Activated CD8-positive, alpha-beta T cell treated with anti-CD3 and anti-CD28 coated beads, Interleukin-2, amount 10 ng/mL, durations not matched to agents 7 days and 5 days (primary cell): Measurements from ENCODE around the gene LCN10. TPM values are rescaled to one million over a fixed set of nuclear protein-coding genes. Genes with fewer than 3 reads are reported as not detected.

ENCODE experiments used
- ATAC-seq: fragments of 150-1000 bp; cut with Tn5 transposase; one replicate; pipeline ENCODE4 v1.10.0; 2021; ENCODE audit warnings: moderate library complexity
- CTCF ChIA-PET: fragments of 350-600 bp; sonication (Branson Sonifier 250); formaldehyde crosslinking; loops from one replicate; lab custom pipeline; 2021; ENCODE audit warnings: antibody characterized with exemption; lab: Charles Lee
- POLR2A ChIA-PET: fragments of 350-600 bp; sonication (Branson Sonifier 250); formaldehyde crosslinking; loops from one replicate; lab custom pipeline; 2021; ENCODE audit warnings: antibody characterized with exemption; lab: Charles Lee
- DNase-seq: peaks from one replicate; pipeline ENCODE4 v3.0.0-alpha.2; 2020
- H3K27ac Mint-ChIP-seq: one replicate; pipeline ENCODE4 v1.8.0; 2021; ENCODE audit warnings: mild to moderate bottlenecking, mixed read lengths
- H3K27me3 Mint-ChIP-seq: one replicate; pipeline ENCODE4 v1.8.0; 2021; ENCODE audit warnings: low read depth, mixed read lengths
- H3K36me3 Mint-ChIP-seq: one replicate; pipeline ENCODE4 v1.8.0; 2021; ENCODE audit warnings: low read depth, mixed read lengths
- H3K4me1 Mint-ChIP-seq: one replicate; pipeline ENCODE4 v1.8.0; 2021; ENCODE audit warnings: low read depth, mixed read lengths
- H3K4me3 Mint-ChIP-seq: one replicate; pipeline ENCODE4 v1.8.0; 2021; ENCODE audit warnings: mild to moderate bottlenecking, mixed read lengths
- H3K9me3 Mint-ChIP-seq: one replicate; pipeline ENCODE4 v1.8.0; 2022; ENCODE audit warnings: mixed read lengths; ENCODE audit not compliant: insufficient read depth
- microRNA-seq: library from miRNA; unstranded; fragments of <30 nt; microRNA quantifications from one replicate; pipeline ENCODE4 v1.2.0, GENCODE V29; 2022
- total RNA-seq, 2 experiments: library from RNA; stranded (reverse); gene quantifications; one replicate each; pipeline ENCODE4 v1.2.3, GENCODE V29; 2021

The LCN10 gene
- total RNA-seq, 2 experiments from 2014 or later: 1.8 to 2.4 TPM

DNA sequence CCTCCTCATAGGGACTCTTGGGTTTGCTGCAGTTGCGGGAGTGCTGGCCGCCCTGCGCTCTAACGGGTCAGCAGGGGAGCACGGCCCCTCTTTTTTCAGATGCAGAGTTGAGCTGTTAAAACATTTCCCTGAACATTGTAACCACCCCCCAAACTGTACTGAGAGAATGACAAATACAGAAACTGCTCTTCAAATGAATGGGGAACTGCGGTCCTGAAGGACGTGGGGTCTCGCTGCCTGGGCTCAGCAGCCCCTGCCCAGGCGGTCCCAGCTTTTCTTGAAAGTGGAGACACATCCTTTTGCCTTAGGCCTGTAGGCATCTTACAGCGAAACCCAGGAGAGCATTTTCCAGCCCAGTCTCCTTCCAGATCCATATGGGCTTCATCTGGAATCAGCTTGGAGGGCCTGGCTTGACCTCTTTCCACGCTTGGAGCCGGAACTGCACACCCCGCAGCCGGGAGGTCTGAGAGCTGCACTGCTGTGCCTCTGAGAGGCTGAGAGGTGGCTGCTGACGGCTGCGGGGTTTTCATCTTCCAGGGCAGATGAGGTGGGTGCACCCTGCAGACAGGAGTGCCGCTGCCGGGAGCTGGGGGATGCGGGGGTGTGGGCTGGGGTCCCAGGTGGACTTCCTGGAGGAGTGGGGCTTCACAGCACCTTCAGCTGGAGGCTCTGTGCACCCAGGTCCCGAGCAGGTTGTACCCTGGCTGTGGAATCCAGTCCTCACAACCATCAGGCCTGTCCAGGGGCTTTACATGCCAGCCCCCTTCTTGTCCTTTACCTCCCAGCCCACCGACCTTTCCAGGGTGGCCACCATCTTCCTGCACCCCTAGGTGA, 54.2 kb downstream of the LCN10 start:
- H3K27ac Mint-ChIP-seq: no peak overlapping the region
- no peak for ATAC-seq
- CTCF ChIA-PET: interaction anchor here (1.0 to 4.0 kb wide), 2 partner anchors 8 to 17 kb away, joined by 3 to 19 read pairs; no protein-coding TSS in a partner anchor

More for the DNA sequence above, 54.2 kb downstream of the LCN10 start:
- Mint-ChIP-seq H3K4me3 (peak overlapping the region; percentile 40), H3K27me3 (peaks cover 6% of the 10 kb centered on the region), H3K4me1 (peaks cover 13% of the 10 kb centered on the region), H3K36me3 (no peaks in the 10 kb centered on the region), H3K9me3 (no peaks in the 10 kb centered on the region)
- DNase-seq: no peak
- POLR2A ChIA-PET: interaction anchor here (0.5 to 1.1 kb wide), 3 partner anchors 9 to 54 kb away, joined by 3 to 4 read pairs (median 4); no protein-coding TSS in a partner anchor

Small RNA genes within 50 kb of the gene (microRNA-seq; reads per million reads assigned to microRNA genes)
- gene MIR6722: not detected

Other genes starting within 250 kb of the LCN10 start
- gene NOTCH1, start 196.9 kb downstream of the LCN10 start, total RNA-seq: 10 to 100 TPM; 86.6 to 94.1 TPM
- 1 to 10 TPM; 1.9 TPM for gene EGFL7, start 80.0 kb downstream of the LCN10 start, total RNA-seq
- gene AGPAT2, start 55.5 kb downstream of the LCN10 start, total RNA-seq: 10 to 100 TPM; 32.7 to 33.7 TPM
- gene DIPK1B, start 30.4 kb downstream of the LCN10 start, total RNA-seq: under 1 TPM in 1 of 2 experiments, not detected in 1; 0.16 TPM
- not detected for gene LCN6, start 5.6 kb upstream of the LCN10 start, total RNA-seq
- not detected for gene LCN8, start 15.3 kb upstream of the LCN10 start, total RNA-seq
- not detected for gene LCN15, start 21.6 kb upstream of the LCN10 start, total RNA-seq
- 10 to 100 TPM; 39.9 to 43.2 TPM for gene TMEM141, start 48.4 kb upstream of the LCN10 start, total RNA-seq
- under 1 TPM; 0.26 to 0.44 TPM for gene CCDC183, start 53.4 kb upstream of the LCN10 start, total RNA-seq
- gene RABL6, start 65.0 kb upstream of the LCN10 start, total RNA-seq: 100 to 1,000 TPM; 117 to 118 TPM
- gene AJM1, start 99.5 kb upstream of the LCN10 start, total RNA-seq: 1 to 10 TPM; 5.3 to 5.6 TPM
- gene PHPT1, start 106.5 kb upstream of the LCN10 start, total RNA-seq: 100 to 1,000 TPM; 108 to 119 TPM
- 10 to 100 TPM; 14.7 to 15.8 TPM for gene MAMDC4, start 109.4 kb upstream of the LCN10 start, total RNA-seq
- 100 to 1,000 TPM; 279 to 310 TPM for gene EDF1, start 123.4 kb upstream of the LCN10 start, total RNA-seq
- gene TRAF2, start 143.6 kb upstream of the LCN10 start, total RNA-seq: 10 to 100 TPM; 48.5 to 57.2 TPM
- gene FBXW5, start 201.8 kb upstream of the LCN10 start, total RNA-seq: 100 to 1,000 TPM; 103 to 104 TPM
- 1 to 10 TPM; 1.4 to 1.5 TPM for gene C8G, start 202.3 kb upstream of the LCN10 start, total RNA-seq
- 1 to 10 TPM; 1.0 to 1.7 TPM for gene LCN12, start 209.3 kb upstream of the LCN10 start, total RNA-seq
- gene PTGDS, start 234.6 kb upstream of the LCN10 start, total RNA-seq: 1 to 10 TPM; 1.2 to 1.4 TPM
- gene LCNL1, start 240.1 kb upstream of the LCN10 start, total RNA-seq: not detected
- gene PAXX, start 249.5 kb upstream of the LCN10 start, total RNA-seq: 10 to 100 TPM; 80.6 to 85.2 TPM